ENCODE results near the gene PLCB1.
A peak's percentile ranks its signal among the peaks of the same experiment; 100 is the strongest.

Gene PLCB1

GRCh38 chr20:8512003-8512402, 379.9 kb downstream of the PLCB1 start:
- Histone ChIP-seq H3K4me1 (ENCODE audit: control insufficient read depth in 1 of 2, insufficient read depth in 1 of 2, low read depth in 1 of 2, low read length in 1 of 2) (no peaks in the 10 kb centered on the region), H3K9me3 (no peaks in the 10 kb centered on the region), H3K27me3 (no peaks in the 10 kb centered on the region), H3K36me3 (no peaks in the 10 kb centered on the region), H3K4me3 (ENCODE audit: low read depth in 1 of 2, low read length in 1 of 2) (no peak overlapping the region), H3K27ac (no peak overlapping the region)
- TF ChIP-seq CTCF (IDR thresholded peaks at IDR 0.05) = no peak

GRCh38 chr20:8515810-8516435, 383.9 kb downstream of the PLCB1 start:
- no peaks in the 10 kb centered on the region for H3K9me3 ChIP-seq
- H3K4me1 ChIP-seq (ENCODE audit: control insufficient read depth in 1 of 2, insufficient read depth in 1 of 2, low read depth in 1 of 2, low read length in 1 of 2) = peaks cover 6 to 14% of the 10 kb centered on the region in 2 experiments
- H3K4me3 ChIP-seq (ENCODE audit: low read depth in 1 of 2, low read length in 1 of 2) = no peak overlapping the region
- TF ChIP-seq CTCF (IDR thresholded peaks at IDR 0.05) = no peak
- no peak overlapping the region for H3K27ac ChIP-seq
- H3K36me3 ChIP-seq = no peaks in the 10 kb centered on the region
- H3K27me3 ChIP-seq = no peaks in the 10 kb centered on the region

- no peak for TF ChIP-seq CTCF (IDR thresholded peaks at IDR 0.05)
- no peaks in the 10 kb centered on the region for H3K27me3 ChIP-seq
- H3K4me3 ChIP-seq (ENCODE audit: low read depth in 1 of 2, low read length in 1 of 2) = peak overlapping the region in 1 of 2 experiments; percentile 16
- H3K4me1 ChIP-seq (ENCODE audit: control insufficient read depth in 1 of 2, insufficient read depth in 1 of 2, low read depth in 1 of 2, low read length in 1 of 2) = peaks cover 6 to 14% of the 10 kb centered on the region in 2 experiments
- H3K36me3 ChIP-seq = no peaks in the 10 kb centered on the region
- peak overlapping the region; percentile 67 for H3K27ac ChIP-seq
- H3K9me3 ChIP-seq = no peaks in the 10 kb centered on the region
These were observed 386.8 kb downstream of the PLCB1 start for GRCh38 chr20:8518878-8519277.

- Histone ChIP-seq H3K27me3 (no peaks in the 10 kb centered on the region), H3K4me3 (ENCODE audit: low read depth in 1 of 2, low read length in 1 of 2) (no peak overlapping the region), H3K27ac (peak overlapping the region; percentile 67), H3K36me3 (no peaks in the 10 kb centered on the region), H3K4me1 (ENCODE audit: control insufficient read depth in 1 of 2, insufficient read depth in 1 of 2, low read depth in 1 of 2, low read length in 1 of 2) (peaks cover 6 to 14% of the 10 kb centered on the region in 2 experiments), H3K9me3 (no peaks in the 10 kb centered on the region)
- TF ChIP-seq CTCF (IDR thresholded peaks at IDR 0.05) = no peak
These were observed 387.8 kb downstream of the PLCB1 start for GRCh38 chr20:8519887-8520286.

- H3K27ac ChIP-seq = no peak overlapping the region
- H3K4me1 ChIP-seq (ENCODE audit: control insufficient read depth in 1 of 2, insufficient read depth in 1 of 2, low read depth in 1 of 2, low read length in 1 of 2) = peaks cover 6 to 14% of the 10 kb centered on the region in 2 experiments
- TF ChIP-seq CTCF (IDR thresholded peaks at IDR 0.05) = no peak
- H3K9me3 ChIP-seq = no peaks in the 10 kb centered on the region
- no peak overlapping the region for H3K4me3 ChIP-seq (ENCODE audit: low read depth in 1 of 2, low read length in 1 of 2)
- H3K36me3 ChIP-seq = no peaks in the 10 kb centered on the region
- H3K27me3 ChIP-seq = no peaks in the 10 kb centered on the region
These were observed 390.1 kb downstream of the PLCB1 start for GRCh38 chr20:8522168-8522567.

All from neutrophil (primary cell).